ENCODE measurements around the gene WDR41.
"Not testable (repeated sequence)": the region's sequence is repeated elsewhere in the genome, so short reads cannot be mapped to it uniquely, and the experiment has no call there.

Gene WDR41

GRCh38 chr5:77491783-77492652 is at the start of gene WDR41:
TSS of gene WDR41 (minus strand) at chr5:77492316. CDS start at chr5:77492220, 96 bp downstream.
- DNase-seq: peak; percentile 94

GRCh38 chr5:77531297-77531696 is 39.2 kb upstream of the WDR41 start:
- no peak for DNase-seq

GRCh38 chr5:77518304-77518703 is 26.2 kb upstream of the WDR41 start:
- DNase-seq: no peak

GRCh38 chr5:77514457-77514856 is 22.3 kb upstream of the WDR41 start:
- no peak for DNase-seq

GRCh38 chr5:77513321-77513720 is 21.2 kb upstream of the WDR41 start:
- DNase-seq: no peak

GRCh38 chr5:77501132-77501531 is 9.0 kb upstream of the WDR41 start:
- DNase-seq: not testable (repeated sequence)

- DNase-seq: no peak
Measured at GRCh38 chr5:77499973-77500372, 7.9 kb upstream of the WDR41 start.

- no peak for DNase-seq
Measured at GRCh38 chr5:77499441-77499840, 7.3 kb upstream of the WDR41 start.

- no peak for DNase-seq
Measured at GRCh38 chr5:77498952-77499351, 6.8 kb upstream of the WDR41 start.

- DNase-seq: no peak
Measured at GRCh38 chr5:77494935-77495334, 2.8 kb upstream of the WDR41 start.

- DNase-seq: no peak
Measured at GRCh38 chr5:77492653-77493000, 511 bp upstream of the WDR41 start.

- DNase-seq: not testable (repeated sequence)
Measured at GRCh38 chr5:77490741-77491344, 1.3 kb downstream of the WDR41 start.

GRCh38 chr5:77486344-77486962 is 5.7 kb downstream of the WDR41 start:
- no peak for DNase-seq

GRCh38 chr5:77483682-77484081 is 8.4 kb downstream of the WDR41 start:
- DNase-seq: no peak

- DNase-seq: not testable (repeated sequence)
Measured at GRCh38 chr5:77475041-77475440, 17.1 kb downstream of the WDR41 start.

- not testable (repeated sequence) for DNase-seq
Measured at GRCh38 chr5:77468875-77469274, 23.2 kb downstream of the WDR41 start.

- DNase-seq: no peak
Measured at GRCh38 chr5:77463905-77464304, 28.2 kb downstream of the WDR41 start.

GRCh38 chr5:77461287-77461686 is 30.8 kb downstream of the WDR41 start:
- DNase-seq: no peak

- DNase-seq: no peak
Measured at GRCh38 chr5:77454123-77454522, 38.0 kb downstream of the WDR41 start.

- DNase-seq: no peak
Measured at GRCh38 chr5:77452351-77452750, 39.8 kb downstream of the WDR41 start.

GRCh38 chr5:77449981-77450380 is 42.1 kb downstream of the WDR41 start:
- no peak for DNase-seq

GRCh38 chr5:77449277-77449676 is 42.8 kb downstream of the WDR41 start:
- no peak for DNase-seq

GRCh38 chr5:77448831-77449230 is 43.3 kb downstream of the WDR41 start:
- DNase-seq: no peak

- no peak for DNase-seq
Measured at GRCh38 chr5:77444356-77444755, 47.8 kb downstream of the WDR41 start.

Data from activated effector memory CD4-positive, alpha-beta T cell treated with anti-CD3 and anti-CD28 coated beads, Interleukin-2, amount 50 U/mL, for 16 hours (primary cell).